NT2/D1 (cell line): ENCODE measurements around the gene ADAMTSL5.

Experiments
- SUZ12 ChIP-seq: IDR thresholded peaks from 2 replicates; pipeline ENCODE4 v1.6.1; 2011; ENCODE audit not compliant: insufficient read length, insufficient read depth; ENCODE audit errors: extremely low read depth
- YY1 ChIP-seq: IDR thresholded peaks from 2 replicates; pipeline ENCODE4 v1.6.1; 2011; ENCODE audit not compliant: insufficient read length, insufficient read depth

- TF ChIP-seq YY1 (no peak), SUZ12 (no peak)
Measured at GRCh38 chr19:1524972-1525325, 12.1 kb upstream of the ADAMTSL5 start.
